ENCODE results near the gene ANKRD33B. TPM values are rescaled to one million over a fixed set of nuclear protein-coding genes. Genes with fewer than 3 reads are reported as not detected.
"Not testable (repeated sequence)": the region's sequence is repeated elsewhere in the genome, so short reads cannot be mapped to it uniquely, and the experiment has no call there.

Gene ANKRD33B
- total RNA-seq, 1 donor: 2.6 TPM

GRCh38 chr5:10565785-10566542 lies 2.1 kb downstream of the ANKRD33B start:
- no peak for DNase-seq (ENCODE audit: low read depth)
- H3K4me3 ChIP-seq (ENCODE audit: low read depth, low read length): peak overlapping the region; percentile 75
- no peak for TF ChIP-seq CTCF (IDR thresholded peaks at IDR 0.05; ENCODE audit: insufficient read depth, low read depth, low read length)

- no peak for TF ChIP-seq CTCF (IDR thresholded peaks at IDR 0.05; ENCODE audit: insufficient read depth, low read depth, low read length)
- peak overlapping the region; percentile 75 for H3K4me3 ChIP-seq (ENCODE audit: low read depth, low read length)
- no peak for DNase-seq (ENCODE audit: low read depth)
Measured at GRCh38 chr5:10566543-10567068, 2.7 kb downstream of the ANKRD33B start.

DNA sequence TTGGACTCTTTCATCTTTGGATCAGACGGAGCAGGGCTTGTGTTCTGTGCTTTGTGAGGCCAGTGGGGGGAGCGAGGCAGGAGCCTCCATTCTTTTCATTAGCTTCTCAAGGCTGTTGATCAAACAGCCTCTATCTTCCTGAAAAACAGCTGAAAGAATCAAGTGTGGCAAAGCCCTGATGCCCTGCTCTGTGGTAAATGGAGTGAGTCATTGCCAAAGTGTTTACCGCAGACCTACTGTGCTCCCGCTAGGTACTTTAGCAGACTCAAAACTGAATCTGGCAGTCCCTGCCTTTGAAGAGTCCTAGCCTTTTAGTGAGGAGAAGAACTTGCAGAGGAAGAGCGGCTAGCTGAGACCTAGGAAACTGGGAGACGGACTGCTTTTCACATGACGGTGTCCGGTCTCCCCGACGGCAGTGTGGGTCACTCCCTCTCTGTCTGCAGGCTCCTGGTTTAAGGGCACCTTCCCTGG lies 3.3 kb downstream of the ANKRD33B start:
- TF ChIP-seq CTCF (IDR thresholded peaks at IDR 0.05; ENCODE audit: insufficient read depth, low read depth, low read length): no peak
- no peak for DNase-seq (ENCODE audit: low read depth)
- H3K4me3 ChIP-seq (ENCODE audit: low read depth, low read length): no peak overlapping the region

DNA sequence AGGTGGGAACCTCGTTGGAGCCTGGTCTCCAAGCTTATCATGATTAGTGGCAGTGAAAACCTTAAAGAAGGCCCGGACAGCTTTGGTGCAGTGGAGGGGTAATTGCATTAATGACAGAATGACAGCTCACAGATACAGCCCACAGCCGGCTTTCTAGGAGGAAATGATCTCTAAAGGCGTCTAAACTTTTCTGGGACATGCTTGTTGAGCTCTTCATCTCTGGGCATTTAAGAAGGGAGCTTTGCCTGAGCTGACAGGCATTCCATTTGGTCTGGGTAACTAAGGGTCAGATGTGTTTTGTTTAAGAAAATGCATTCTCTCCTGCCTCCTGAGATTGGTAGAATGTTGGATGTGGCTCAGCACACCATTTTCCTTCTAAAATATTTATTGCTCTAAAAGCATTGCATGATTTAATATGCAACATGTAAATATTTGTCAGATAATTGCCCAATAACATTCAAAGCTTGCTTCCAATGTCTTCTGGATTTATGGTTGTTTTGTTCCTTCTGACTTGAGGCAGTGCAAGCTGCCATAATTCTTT lies 4.0 kb downstream of the ANKRD33B start:
- TF ChIP-seq CTCF (IDR thresholded peaks at IDR 0.05; ENCODE audit: insufficient read depth, low read depth, low read length): no peak
- peak overlapping the region; percentile 13 for H3K4me3 ChIP-seq (ENCODE audit: low read depth, low read length)
- DNase-seq (ENCODE audit: low read depth): peak; percentile 87

- DNase-seq (ENCODE audit: low read depth): not testable (repeated sequence)
Measured at GRCh38 chr5:10570540-10570939, 6.7 kb downstream of the ANKRD33B start.

DNA sequence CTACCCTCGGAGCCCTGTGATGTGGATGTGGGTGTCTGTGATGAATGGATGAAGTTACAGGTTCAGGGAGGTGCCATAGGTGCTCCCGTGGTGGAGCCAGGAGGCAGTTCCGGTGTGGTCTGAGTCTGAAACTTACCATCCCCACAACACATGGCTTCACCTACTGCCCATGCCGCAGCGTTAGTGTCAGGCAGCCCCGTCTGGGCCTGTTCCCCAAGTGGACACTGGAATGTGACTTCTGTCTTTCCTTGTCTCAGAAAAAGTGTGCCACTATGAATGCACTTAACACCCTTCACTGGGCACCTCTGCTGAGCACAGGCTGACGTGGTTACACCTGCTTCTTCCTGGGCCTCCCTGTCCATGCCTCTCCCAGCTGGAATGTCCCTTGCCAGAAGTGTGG lies 8.6 kb downstream of the ANKRD33B start:
- TF ChIP-seq CTCF (IDR thresholded peaks at IDR 0.05; ENCODE audit: insufficient read depth, low read depth, low read length): no peak
- H3K4me3 ChIP-seq (ENCODE audit: low read depth, low read length): no peak overlapping the region
- no peak for DNase-seq (ENCODE audit: low read depth)

More at GRCh38 chr5:10570540-10570939, 6.7 kb downstream of the ANKRD33B start:
- H3K4me3 ChIP-seq (ENCODE audit: low read depth, low read length): not testable (repeated sequence)

GRCh38 chr5:10573487-10574145 lies 9.7 kb downstream of the ANKRD33B start:
- no peak overlapping the region for H3K4me3 ChIP-seq (ENCODE audit: low read depth, low read length)
- no peak for TF ChIP-seq CTCF (IDR thresholded peaks at IDR 0.05; ENCODE audit: insufficient read depth, low read depth, low read length)

DNA sequence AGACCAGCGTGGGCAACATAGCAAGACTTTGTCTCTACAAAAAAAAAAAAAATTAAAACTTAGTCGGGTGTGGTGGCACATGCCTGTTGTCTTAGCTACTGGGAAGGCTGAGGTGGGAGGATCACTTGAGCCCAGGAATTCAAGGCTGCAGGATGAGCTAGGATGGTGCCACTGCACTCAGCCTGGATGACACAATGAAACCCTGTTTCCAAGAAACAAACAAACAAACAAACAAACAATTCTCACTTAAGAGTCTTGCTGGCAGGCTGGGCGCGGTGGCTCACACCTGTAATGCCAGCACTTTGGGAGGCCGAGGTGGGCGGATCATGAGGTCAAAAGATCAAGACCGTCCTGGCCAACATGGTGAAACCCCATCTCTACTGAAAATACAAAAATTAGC lies 11.0 kb downstream of the ANKRD33B start:
- DNase-seq (ENCODE audit: low read depth); H3K4me3 ChIP-seq (ENCODE audit: low read depth, low read length): not testable (repeated sequence)

More at GRCh38 chr5:10573487-10574145, 9.7 kb downstream of the ANKRD33B start:
- DNase-seq (ENCODE audit: low read depth): no peak

Measured in fibroblast of villous mesenchyme (primary cell).